Measurements from ENCODE around the gene REEP6. TPM values are rescaled to one million over a fixed set of nuclear protein-coding genes. Genes with fewer than 3 reads are reported as not detected.

REEP6 gene
- polyA plus RNA-seq, 1 of the 3 experiments (the other 2 are of a cell fraction) = 9.1 TPM

- Histone ChIP-seq H3K4me3 (ENCODE audit: low read depth in 2 of 2, low read length in 1 of 2) (no peak overlapping the region), H3K27ac (ENCODE audit: low read depth in 2 of 2, low read length in 1 of 2) (no peak overlapping the region), H3K79me2 (ENCODE audit: insufficient read depth) (no peaks in the 10 kb centered on the region), H3K36me3 (replicated peaks in 1 of 2; ENCODE audit: control insufficient read depth in 1 of 2, insufficient read depth in 2 of 2, low read length in 1 of 2) (peaks cover 4 to 7% of the 10 kb centered on the region in 2 experiments), H3K4me1 (ENCODE audit: control insufficient read depth in 1 of 2, insufficient read depth in 2 of 2, low read depth in 1 of 2, low read length in 1 of 2) (peaks cover 0 to 18% of the 10 kb centered on the region in 2 experiments; a peak in 1 of 4 replicates), H3K9ac (no peak overlapping the region), H3K9me2 (no peaks in the 10 kb centered on the region), H3K9me3 (no peaks in the 10 kb centered on the region), H3K4me2 (no peak overlapping the region), H3K27me3 (ENCODE audit: insufficient read depth) (no peaks in the 10 kb centered on the region), H3F3A (replicated peaks; ENCODE audit: insufficient read depth) (peaks cover 9% of the 10 kb centered on the region), H2AFZ (ENCODE audit: low read depth) (no peak overlapping the region), H4K20me1 (ENCODE audit: insufficient read depth) (peaks cover 11% of the 10 kb centered on the region; the same call in 1 of the 2 replicates)
- ChIA-PET POLR2A (interaction anchor here (0.6 to 2.7 kb wide), 4 partner anchors 16 to 187 kb away, joined by 3 to 10 read pairs (median 8); partner anchors contain the start of genes CIRBP and REEP6), CTCF (interaction anchor here (0.6 to 3.5 kb wide), 2 partner anchors 11 to 607 kb away, joined by 3 to 16 read pairs; no protein-coding TSS in a partner anchor)
- WGBS (ENCODE audit: low lambda C conversion rate) = 94% methylated on average over 23 of the region's 43 CpGs
- no peak for DNase-seq
- no peak for TF ChIP-seq MEF2A (IDR thresholded peaks at IDR 0.05; ENCODE audit: borderline replicate concordance, low read depth)
- TF ChIP-seq NRF1 (IDR thresholded peaks at IDR 0.05; ENCODE audit: low read depth, low read length) = no peak
- no peak for TF ChIP-seq FOSL2 (IDR thresholded peaks at IDR 0.05; ENCODE audit: borderline replicate concordance, low read depth)
- TF ChIP-seq RFX5 (IDR thresholded peaks at IDR 0.05; ENCODE audit: low read length) = no peak
- no peak for TF ChIP-seq TCF12 (IDR thresholded peaks at IDR 0.05)
- no peak for TF ChIP-seq SIN3A (IDR thresholded peaks at IDR 0.05; ENCODE audit: borderline replicate concordance, low read depth, low read length)
- TF ChIP-seq YY1 (IDR thresholded peaks at IDR 0.05; ENCODE audit: low read depth) = no peak
- TF ChIP-seq CTCF (IDR thresholded peaks at IDR 0.05) = no peak
- TF ChIP-seq MAX (IDR thresholded peaks at IDR 0.05; ENCODE audit: low read depth) = no peak
- no peak for TF ChIP-seq NFIC (IDR thresholded peaks at IDR 0.05; ENCODE audit: borderline replicate concordance)
- no peak for TF ChIP-seq ZBTB33 (IDR thresholded peaks at IDR 0.05; ENCODE audit: borderline replicate concordance, low read depth)
- TF ChIP-seq TEAD4 (IDR thresholded peaks at IDR 0.05; ENCODE audit: borderline replicate concordance, insufficient read depth) = no peak
- TF ChIP-seq FOXJ3 (CRISPR knock-in tag; IDR thresholded peaks at IDR 0.05) = no peak
- TF ChIP-seq GABPA (IDR thresholded peaks at IDR 0.05; ENCODE audit: low read depth) = no peak
- TF ChIP-seq USF2 (IDR thresholded peaks at IDR 0.05; ENCODE audit: borderline replicate concordance, low read depth, low read length) = no peak
- TF ChIP-seq TAF1 (IDR thresholded peaks at IDR 0.05; ENCODE audit: borderline replicate concordance, low read depth, low read length) = no peak
- TF ChIP-seq RCOR1 (IDR thresholded peaks at IDR 0.05; ENCODE audit: low read length) = no peak
- TF ChIP-seq IRF3 (IDR thresholded peaks at IDR 0.05; ENCODE audit: low read depth, low read length) = no peak
- no peak for TF ChIP-seq ELF1 (IDR thresholded peaks at IDR 0.05)
- TF ChIP-seq CHD2 (IDR thresholded peaks at IDR 0.05; ENCODE audit: low read length, partially characterized antibody) = no peak
These were observed 34.7 kb upstream of the REEP6 start for GRCh38 chr19:1456121-1456900.

All from SK-N-SH (cell line).